ENCODE results near the gene CNN2. TPM values are rescaled to one million over a fixed set of nuclear protein-coding genes. Genes with fewer than 3 reads are reported as not detected.

The CNN2 gene
- total and polyA plus RNA-seq, 4 donors: 10.1 to 38.4 (median 26.8) TPM

GRCh38 chr19:1004803-1005664, 21.4 kb upstream of the CNN2 start:
- DNase-seq (ENCODE audit: low spot score): no peak
- no peak overlapping the region for H3K27ac ChIP-seq (ENCODE audit: low read depth in 1 of 2, low read length in 2 of 2)
- no peaks in the 10 kb centered on the region for H3K9me3 ChIP-seq (ENCODE audit: control insufficient read depth in 4 of 4, low read length in 3 of 4)
- H3K27me3 ChIP-seq (ENCODE audit: control insufficient read depth in 4 of 4, insufficient read depth in 4 of 4, low read length in 3 of 4): peaks cover 0 to 4% (median 3%) of the 10 kb centered on the region in 4 donors
- TF ChIP-seq EGR1 (IDR thresholded peaks at IDR 0.05; ENCODE audit: low read depth in 2 of 2): no peak
- no peak for TF ChIP-seq NR2F2 (IDR thresholded peaks at IDR 0.05)
- no peak for TF ChIP-seq CTCF (IDR thresholded peaks at IDR 0.05; ENCODE audit: low read depth, low read length, missing input control)
- TF ChIP-seq FOXA1 (IDR thresholded peaks at IDR 0.05): no peak
- TF ChIP-seq YY1 (IDR thresholded peaks at IDR 0.05): no peak
- no peak for TF ChIP-seq SP1 (IDR thresholded peaks at IDR 0.05)
- no peak for TF ChIP-seq JUND (IDR thresholded peaks at IDR 0.05)
- TF ChIP-seq FOXA2 (IDR thresholded peaks at IDR 0.05): no peak
- TF ChIP-seq HNF4G (IDR thresholded peaks at IDR 0.05): no peak
- TF ChIP-seq, protein P1, sequence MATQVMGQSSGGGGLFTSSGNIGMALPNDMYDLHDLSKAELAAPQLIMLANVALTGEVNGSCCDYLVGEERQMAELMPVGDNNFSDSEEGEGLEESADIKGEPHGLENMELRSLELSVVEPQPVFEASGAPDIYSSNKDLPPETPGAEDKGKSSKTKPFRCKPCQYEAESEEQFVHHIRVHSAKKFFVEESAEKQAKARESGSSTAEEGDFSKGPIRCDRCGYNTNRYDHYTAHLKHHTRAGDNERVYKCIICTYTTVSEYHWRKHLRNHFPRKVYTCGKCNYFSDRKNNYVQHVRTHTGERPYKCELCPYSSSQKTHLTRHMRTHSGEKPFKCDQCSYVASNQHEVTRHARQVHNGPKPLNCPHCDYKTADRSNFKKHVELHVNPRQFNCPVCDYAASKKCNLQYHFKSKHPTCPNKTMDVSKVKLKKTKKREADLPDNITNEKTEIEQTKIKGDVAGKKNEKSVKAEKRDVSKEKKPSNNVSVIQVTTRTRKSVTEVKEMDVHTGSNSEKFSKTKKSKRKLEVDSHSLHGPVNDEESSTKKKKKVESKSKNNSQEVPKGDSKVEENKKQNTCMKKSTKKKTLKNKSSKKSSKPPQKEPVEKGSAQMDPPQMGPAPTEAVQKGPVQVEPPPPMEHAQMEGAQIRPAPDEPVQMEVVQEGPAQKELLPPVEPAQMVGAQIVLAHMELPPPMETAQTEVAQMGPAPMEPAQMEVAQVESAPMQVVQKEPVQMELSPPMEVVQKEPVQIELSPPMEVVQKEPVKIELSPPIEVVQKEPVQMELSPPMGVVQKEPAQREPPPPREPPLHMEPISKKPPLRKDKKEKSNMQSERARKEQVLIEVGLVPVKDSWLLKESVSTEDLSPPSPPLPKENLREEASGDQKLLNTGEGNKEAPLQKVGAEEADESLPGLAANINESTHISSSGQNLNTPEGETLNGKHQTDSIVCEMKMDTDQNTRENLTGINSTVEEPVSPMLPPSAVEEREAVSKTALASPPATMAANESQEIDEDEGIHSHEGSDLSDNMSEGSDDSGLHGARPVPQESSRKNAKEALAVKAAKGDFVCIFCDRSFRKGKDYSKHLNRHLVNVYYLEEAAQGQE (IDR thresholded peaks at IDR 0.05): no peak
- no peak for TF ChIP-seq HNF4A (conservative IDR thresholded peaks at IDR 0.05)
- TF ChIP-seq ZBTB33 (IDR thresholded peaks at IDR 0.05): no peak
- no peak for TF ChIP-seq TAF1 (conservative IDR thresholded peaks at IDR 0.05)
- TF ChIP-seq GABPA (IDR thresholded peaks at IDR 0.05 in 1 of 2, conservative IDR thresholded peaks at IDR 0.05 in 1 of 2): no peak
- no peak for TF ChIP-seq RXRA (IDR thresholded peaks at IDR 0.05)
- TF ChIP-seq RAD21 (IDR thresholded peaks at IDR 0.05): no peak
- no peak for TF ChIP-seq ATF3 (IDR thresholded peaks at IDR 0.05)
- TF ChIP-seq MAX (IDR thresholded peaks at IDR 0.05): no peak
- no peak overlapping the region for H3K4me3 ChIP-seq (ENCODE audit: low read depth in 1 of 3, low read length in 3 of 3)
- WGBS: 88% methylated on average over 70 of the region's 70 CpGs
- H3K9ac ChIP-seq (ENCODE audit: low read depth in 1 of 2, low read length in 2 of 2): no peak overlapping the region
- H3K4me1 ChIP-seq (ENCODE audit: control insufficient read depth in 4 of 4, insufficient read depth in 4 of 4, low read length in 3 of 4): peaks cover 0 to 10% (median 4%) of the 10 kb centered on the region in 4 donors
- peaks cover 0 to 7% (median 3%) of the 10 kb centered on the region in 4 donors for H3K36me3 ChIP-seq (ENCODE audit: control insufficient read depth in 4 of 4, insufficient read depth in 3 of 4, low read depth in 1 of 4, low read length in 3 of 4)

Measured in liver (tissue), 9 donors.